K562 (cell line): ENCODE results near the gene CBLIF. TPM values are rescaled to one million over a fixed set of nuclear protein-coding genes. Genes with fewer than 3 reads are reported as not detected.
A peak's percentile ranks its signal among the peaks of the same experiment; 100 is the strongest.

Experiments used
- CBX1 ChIP-seq: sonication (generic); IDR thresholded peaks from 2 replicates; pipeline ENCODE4 v1.6.1; 2016; ENCODE audit warnings: antibody characterized with exemption, low read depth, mild to moderate bottlenecking
- CCNT2 ChIP-seq: IDR thresholded peaks from 2 replicates; pipeline ENCODE4 v1.6.1; 2011; ENCODE audit warnings: borderline replicate concordance, low read depth, mild to moderate bottlenecking, moderate library complexity, mixed read lengths, low read length; ENCODE audit not compliant: insufficient read length; ENCODE audit errors: extremely low read depth
- CEBPG ChIP-seq, 3 experiments: fragments of 200-800 bp in 1 of 3; sonication (Bioruptor generic) in 1 of 3; sonication (generic) in 1 of 3; formaldehyde crosslinking in 1 of 3; IDR thresholded peaks in 2 of 3; conservative IDR thresholded peaks in 1 of 3; 2 replicates each; pipeline versions ENCODE4 v1.6.1 to v1.8.0; 2016 to 2022; ENCODE audit warnings: missing compliant biosample characterization in 2 of 3, missing genetic modification characterization in 2 of 3, mild to moderate bottlenecking in 1 of 3, missing genetic modification reagents in 1 of 3
- ELF1 ChIP-seq: fragments of 200-800 bp; sonication (Bioruptor generic); IDR thresholded peaks from 2 replicates; pipeline ENCODE4 v1.6.1; 2016; ENCODE audit warnings: missing genetic modification characterization, missing compliant biosample characterization
- FOSL1 ChIP-seq: fragments of 200-800 bp; sonication (Bioruptor generic); conservative IDR thresholded peaks from 2 replicates; pipeline ENCODE4 v1.6.1; 2016; ENCODE audit warnings: missing genetic modification characterization, missing compliant biosample characterization
- L3MBTL2 ChIP-seq: fragments of 450-650 bp; IDR thresholded peaks from 2 replicates; pipeline ENCODE4 v1.6.1; 2016; ENCODE audit warnings: mild to moderate bottlenecking, moderate library complexity
- MEF2D ChIP-seq: conservative IDR thresholded peaks from 2 replicates; pipeline ENCODE4 v1.6.1; 2016; ENCODE audit warnings: low read depth, missing genetic modification characterization, missing compliant biosample characterization
- MTA2 ChIP-seq: fragments of 450-650 bp; IDR thresholded peaks from 2 replicates; pipeline ENCODE4 v1.6.1; 2016; ENCODE audit warnings: low read depth
- NCOA6 ChIP-seq: fragments of 450-650 bp; IDR thresholded peaks from 2 replicates; pipeline ENCODE4 v1.6.1; 2017; ENCODE audit warnings: mild to moderate bottlenecking
- OTX1 ChIP-seq: fragments of 450-650 bp; formaldehyde crosslinking; IDR thresholded peaks from 2 replicates; pipeline ENCODE4 v1.4.0; 2022; ENCODE audit warnings: mild to moderate bottlenecking
- SAFB ChIP-seq: fragments of 200-400 bp; formaldehyde crosslinking; IDR thresholded peaks from 2 replicates; pipeline ENCODE4 v1.6.1; 2017; ENCODE audit warnings: low read depth, low read length, borderline replicate concordance
- TCFL5 ChIP-seq: fragments of 250-450 bp; sonication (Bioruptor Pico); conservative IDR thresholded peaks from 2 replicates; pipeline ENCODE4 v1.6.1; 2021; ENCODE audit warnings: mild to moderate bottlenecking, moderate library complexity, matching md5 sums
- TEAD2 ChIP-seq: fragments of 450-650 bp; IDR thresholded peaks from 2 replicates; pipeline ENCODE4 v1.6.1; 2016; ENCODE audit warnings: missing genetic modification characterization, control low read depth, missing compliant biosample characterization
- ZBTB17 ChIP-seq: fragments of 450-650 bp; formaldehyde crosslinking; IDR thresholded peaks from 2 replicates; pipeline ENCODE4 v1.4.0; 2020; ENCODE audit warnings: mild to moderate bottlenecking
- ZBTB43 ChIP-seq: sonication (generic); formaldehyde crosslinking; IDR thresholded peaks from 2 replicates; pipeline ENCODE4 v1.8.0; 2023; ENCODE audit warnings: mild to moderate bottlenecking, missing genetic modification reagents
- ZBTB8A ChIP-seq: fragments of 450-650 bp; IDR thresholded peaks from 2 replicates; pipeline ENCODE4 v1.6.1; 2018; ENCODE audit warnings: mild to moderate bottlenecking, moderate library complexity; ENCODE audit not compliant: partially characterized antibody
- ZKSCAN8 ChIP-seq: fragments of 200-800 bp; sonication (Bioruptor generic); IDR thresholded peaks from 2 replicates; pipeline ENCODE4 v1.6.1; 2016; ENCODE audit warnings: missing genetic modification characterization, missing compliant biosample characterization
- ZNF174 ChIP-seq: fragments of 250-450 bp; sonication (Bioruptor Pico); IDR thresholded peaks from 2 replicates; pipeline ENCODE4 v1.4.0; 2020; ENCODE audit warnings: mild to moderate bottlenecking
- ZNF57 ChIP-seq: fragments of 450-650 bp; formaldehyde crosslinking; IDR thresholded peaks from 2 replicates; pipeline ENCODE4 v1.4.0; 2020; ENCODE audit warnings: mild to moderate bottlenecking, moderate library complexity
- ZNF655 ChIP-seq: fragments of 250-450 bp; sonication (Bioruptor Pico); IDR thresholded peaks from 2 replicates; pipeline ENCODE4 v1.5.0; 2021
- ZNF696 ChIP-seq: fragments of 250-450 bp; sonication (Bioruptor Pico); conservative IDR thresholded peaks from 2 replicates; pipeline ENCODE4 v1.4.0; 2020; ENCODE audit warnings: mild to moderate bottlenecking, moderate library complexity
- ZNF77 ChIP-seq: fragments of 250-450 bp; sonication (Bioruptor Pico); IDR thresholded peaks from 2 replicates; pipeline ENCODE4 v1.5.0; 2020
- polyA plus RNA-seq, 8 experiments: library from polyadenylated mRNA; depleted of rRNA in 4 of 8; stranded (reverse) in 5 of 8; unstranded in 3 of 8; fragments of >200 nt; fragmentation: Nextera tagmentation in 2 of 8; fragmentation: Illumina TruSeq in 1 of 8; extraction: Ambion mirVana in 2 of 8; extraction: Trizol in 1 of 8; gene quantifications; 2 replicates each; pipeline versions ENCODE4 v1.2.1 to v1.2.3, GENCODE V29; 2011 to 2014; ENCODE audit warnings: inconsistent platforms in 1 of 8, missing spikeins in 1 of 8
- total RNA-seq, 7 experiments: library from RNA; depleted of rRNA in 6 of 7; stranded (reverse); fragments of >200 nt in 6 of 7; fragmentation: Illumina TruSeq in 2 of 7; extraction: Trizol in 2 of 7; gene quantifications; 2 replicates each; pipeline versions ENCODE4 v1.2.1 to v1.2.3, GENCODE V29; 2011 to 2021; ENCODE audit warnings: low replicate concordance in 1 of 7
- TF ChIP-seq, protein P1 (sequence below): fragments of 250-450 bp; sonication (Bioruptor Pico); IDR thresholded peaks from 2 replicates; pipeline ENCODE4 v1.4.0; 2020

CBLIF gene
- total and polyA plus RNA-seq, 9 of the 15 experiments (the other 6 are each of a cell fraction or from before 2014, with no cell fraction given) = 0.07 to 0.83 (median 0.54) TPM

- TF ChIP-seq ELF1 (tag) (peak; percentile 75), TEAD2 (tag) (peak; percentile 79; the same call in 1 of the 2 replicates), ZBTB8A (no peak), TCFL5 (0 out of 2 replicates have a peak, but pooled peaks have one; percentile 18), ZNF174 (CRISPR knock-in tag) (no peak), ZNF696 (CRISPR knock-in tag) (no peak), ZNF655 (no peak), CBX1 (no peak), MEF2D (tag) (peak; percentile 35; the same call in 1 of the 2 replicates), ZNF77 (no peak), ZKSCAN8 (CRISPR knock-in tag) (peak; percentile 54; the same call in 1 of the 2 replicates), NCOA6 (peak; percentile 11; the same call in 1 of the 2 replicates), MTA2 (peak; percentile 30; the same call in 1 of the 2 replicates), CCNT2 (peak; percentile 31), ZNF57 (CRISPR knock-in tag) (0 out of 2 replicates have a peak, but pooled peaks have one; percentile 12), CEBPG (CRISPR knock-in tag; IDR thresholded peaks at IDR 0.05) (no peak), CEBPG (tag; conservative IDR thresholded peaks at IDR 0.05 in 1 of 2, IDR thresholded peaks at IDR 0.05 in 1 of 2) (peak in 1 of 2 experiments; percentile 45; a peak in 1 of 4 replicates), ZBTB17 (CRISPR knock-in tag) (0 out of 2 replicates have a peak, but pooled peaks have one; percentile 20), SAFB (no peak), L3MBTL2 (peak; percentile 39; the same call in 1 of the 2 replicates), OTX1 (CRISPR knock-in tag) (peak; percentile 73; the same call in 1 of the 2 replicates), FOSL1 (tag) (peak; percentile 99), ZBTB43 (CRISPR knock-in tag) (no peak)
- TF ChIP-seq, protein P1, sequence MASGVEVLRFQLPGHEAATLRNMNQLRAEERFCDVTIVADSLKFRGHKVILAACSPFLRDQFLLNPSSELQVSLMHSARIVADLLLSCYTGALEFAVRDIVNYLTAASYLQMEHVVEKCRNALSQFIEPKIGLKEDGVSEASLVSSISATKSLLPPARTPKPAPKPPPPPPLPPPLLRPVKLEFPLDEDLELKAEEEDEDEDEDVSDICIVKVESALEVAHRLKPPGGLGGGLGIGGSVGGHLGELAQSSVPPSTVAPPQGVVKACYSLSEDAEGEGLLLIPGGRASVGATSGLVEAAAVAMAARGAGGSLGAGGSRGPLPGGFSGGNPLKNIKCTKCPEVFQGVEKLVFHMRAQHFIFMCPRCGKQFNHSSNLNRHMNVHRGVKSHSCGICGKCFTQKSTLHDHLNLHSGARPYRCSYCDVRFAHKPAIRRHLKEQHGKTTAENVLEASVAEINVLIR (CRISPR knock-in tag) = no peak
Measured at GRCh38 chr11:59857439-59858434, 12.4 kb upstream of the CBLIF start (continued).
